Mesenchymal stem cell (in vitro differentiated cells and primary cell): ENCODE measurements around the gene ATP2B1.

ENCODE experiments used
- DNase-seq: peaks from one replicate; pipeline ENCODE4 v3.0.0-alpha.2; 2013
- H2AFZ ChIP-seq: one replicate; pipeline ENCODE4 v1.6.1; 2013; ENCODE audit warnings: low read depth, mild to moderate bottlenecking, control low read depth, inconsistent platforms, low read length, moderate library complexity
- H2AK5ac ChIP-seq: 2 replicates; pipeline ENCODE4 v1.6.1; 2013; ENCODE audit warnings: low read length, moderate library complexity, mild to moderate bottlenecking, inconsistent platforms; ENCODE audit not compliant: severe bottlenecking
- H2BK120ac ChIP-seq: one replicate; pipeline ENCODE4 v1.6.1; 2013; ENCODE audit warnings: low read depth, mild to moderate bottlenecking, inconsistent platforms, low read length, moderate library complexity
- H2BK12ac ChIP-seq, 2 experiments: one replicate each; pipeline ENCODE4 v1.6.1; 2013; ENCODE audit warnings: inconsistent platforms in 2 of 2, low read length in 2 of 2, mild to moderate bottlenecking in 2 of 2, moderate library complexity in 2 of 2, control low read depth in 1 of 2
- H2BK15ac ChIP-seq: one replicate; pipeline ENCODE4 v1.6.1; 2013; ENCODE audit warnings: mild to moderate bottlenecking, low read depth, inconsistent platforms; ENCODE audit not compliant: poor library complexity, severe bottlenecking
- H2BK5ac ChIP-seq: 2 replicates; pipeline ENCODE4 v1.6.1; 2013; ENCODE audit warnings: low read depth, mild to moderate bottlenecking, low read length, control low read depth, inconsistent platforms; ENCODE audit not compliant: poor library complexity, severe bottlenecking
- H3K14ac ChIP-seq, 2 experiments: one replicate each; pipeline ENCODE4 v1.6.1; 2013; ENCODE audit warnings: inconsistent platforms in 2 of 2, low read length in 2 of 2, control low read depth in 1 of 2, mild to moderate bottlenecking in 1 of 2, moderate library complexity in 1 of 2
- H3K18ac ChIP-seq, 2 experiments: one replicate each; pipeline ENCODE4 v1.6.1; 2013; ENCODE audit warnings: inconsistent platforms in 2 of 2, low read length in 2 of 2, control low read depth in 1 of 2, low read depth in 1 of 2, mild to moderate bottlenecking in 1 of 2
- H3K23ac ChIP-seq, 2 experiments: one replicate each; pipeline ENCODE4 v1.6.1; 2013; ENCODE audit warnings: inconsistent platforms in 2 of 2, low read length in 2 of 2, mild to moderate bottlenecking in 2 of 2, moderate library complexity in 2 of 2, control low read depth in 1 of 2
- H3K27ac ChIP-seq: 2 replicates; pipeline ENCODE4 v1.5.1; 2013; ENCODE audit warnings: mild to moderate bottlenecking, moderate library complexity, low read length, control low read depth, inconsistent platforms; ENCODE audit not compliant: poor library complexity, severe bottlenecking
- H3K27me3 ChIP-seq, 2 experiments: 2 replicates each; pipeline versions ENCODE4 v1.6.1 to v1.7.0; 2013; ENCODE audit warnings: low read length in 2 of 2, mild to moderate bottlenecking in 2 of 2, moderate library complexity in 2 of 2, control low read depth in 1 of 2, inconsistent platforms in 1 of 2; ENCODE audit not compliant: control insufficient read depth in 1 of 2, insufficient read depth in 1 of 2
- H3K36me3 ChIP-seq, 2 experiments: 2 replicates each; pipeline versions ENCODE4 v1.6.1 to v1.7.0; 2013; ENCODE audit warnings: low read length in 2 of 2, control low read depth in 1 of 2, inconsistent platforms in 1 of 2, low read depth in 1 of 2, mild to moderate bottlenecking in 1 of 2; ENCODE audit not compliant: insufficient read depth in 2 of 2, control insufficient read depth in 1 of 2
- H3K4ac ChIP-seq, 2 experiments: one replicate each; pipeline ENCODE4 v1.6.1; 2013; ENCODE audit warnings: inconsistent platforms in 2 of 2, low read length in 2 of 2, mild to moderate bottlenecking in 2 of 2, moderate library complexity in 2 of 2, control low read depth in 1 of 2, low read depth in 1 of 2
- H3K4me1 ChIP-seq: 2 replicates; pipeline ENCODE4 v1.6.1; 2013; ENCODE audit warnings: low read depth, low read length, control low read depth; ENCODE audit not compliant: control insufficient read depth, insufficient read depth
- H3K4me2 ChIP-seq: 2 replicates; pipeline ENCODE4 v1.6.1; 2013; ENCODE audit warnings: low read length, mild to moderate bottlenecking, inconsistent platforms; ENCODE audit not compliant: poor library complexity, severe bottlenecking
- H3K4me3 ChIP-seq, 2 experiments: 2 replicates each; pipeline versions ENCODE4 v1.5.1 to v1.7.0; 2013; ENCODE audit warnings: low read length in 2 of 2, mild to moderate bottlenecking in 2 of 2, control low read depth in 1 of 2, low read depth in 1 of 2; ENCODE audit not compliant: insufficient read depth in 1 of 2
- H3K79me1 ChIP-seq: replicated peaks from 2 replicates; pipeline ENCODE4 v1.6.1; 2013; ENCODE audit warnings: mild to moderate bottlenecking, control low read depth, low read length, inconsistent platforms; ENCODE audit not compliant: poor library complexity, severe bottlenecking
- H3K9ac ChIP-seq: 2 replicates; pipeline ENCODE4 v1.7.0; 2013; ENCODE audit warnings: mild to moderate bottlenecking, low read length, moderate library complexity
- H3K9me3 ChIP-seq: 2 replicates; pipeline ENCODE4 v1.7.0; 2013; ENCODE audit warnings: mild to moderate bottlenecking, low read length; ENCODE audit not compliant: control insufficient read depth
- H4K8ac ChIP-seq: one replicate; pipeline ENCODE4 v1.6.1; 2013; ENCODE audit warnings: inconsistent platforms, mild to moderate bottlenecking, low read length, moderate library complexity
- H4K91ac ChIP-seq: one replicate; pipeline ENCODE4 v1.6.1; 2013; ENCODE audit warnings: mild to moderate bottlenecking, low read length, inconsistent platforms
- WGBS: methylation state at CpG from one replicate; pipeline ENCODE4 v1.1.7; 2013; ENCODE audit warnings: mixed read lengths; 5-methylcytosine and 5-hydroxymethylcytosine counted together

ATP2B1 gene

GRCh38 chr12:89697296-89697695 is 11.3 kb downstream of the ATP2B1 start:
- Histone ChIP-seq H3K4ac (no peak overlapping the region), H2AK5ac (no peak overlapping the region), H2BK5ac (no peak overlapping the region), H3K9ac (no peak overlapping the region), H3K4me1 (peaks cover 6% of the 10 kb centered on the region), H3K79me1 (peaks cover 13% of the 10 kb centered on the region), H3K27me3 (no peaks in the 10 kb centered on the region), H3K9me3 (no peaks in the 10 kb centered on the region), H4K91ac (no peak overlapping the region), H2BK15ac (no peak overlapping the region), H4K8ac (no peak overlapping the region), H3K18ac (no peak overlapping the region), H2AFZ (no peak overlapping the region), H3K4me2 (no peak overlapping the region), H2BK120ac (no peak overlapping the region), H3K23ac (no peak overlapping the region), H3K27ac (no peak overlapping the region), H3K14ac (no peak overlapping the region), H2BK12ac (no peak overlapping the region), H3K36me3 (peaks cover 0 to 4% of the 10 kb centered on the region in 2 experiments), H3K4me3 (no peak overlapping the region)
- DNase-seq, result no peak

GRCh38 chr12:89695830-89696229 is 12.8 kb downstream of the ATP2B1 start:
- Histone ChIP-seq H4K91ac (no peak overlapping the region), H3K79me1 (peaks cover 15% of the 10 kb centered on the region), H3K27ac (no peak overlapping the region), H2BK15ac (no peak overlapping the region), H3K4me1 (peaks cover 6% of the 10 kb centered on the region), H3K9me3 (no peaks in the 10 kb centered on the region), H2BK120ac (no peak overlapping the region), H3K36me3 (peaks cover 0 to 4% of the 10 kb centered on the region in 2 experiments), H2AFZ (no peak overlapping the region), H3K27me3 (no peaks in the 10 kb centered on the region), H3K4me3 (no peak overlapping the region), H3K18ac (no peak overlapping the region), H3K23ac (no peak overlapping the region), H3K4ac (no peak overlapping the region), H2BK12ac (no peak overlapping the region), H4K8ac (no peak overlapping the region), H3K9ac (peak overlapping the region; percentile 2), H2BK5ac (no peak overlapping the region), H3K4me2 (no peak overlapping the region), H3K14ac (no peak overlapping the region), H2AK5ac (no peak overlapping the region)
- no CpG with 5 or more reads among the region's 1 CpG for WGBS
- DNase-seq, result no peak

GRCh38 chr12:89695100-89695499 is 13.5 kb downstream of the ATP2B1 start:
- Histone ChIP-seq H3K9me3 (no peaks in the 10 kb centered on the region), H3K23ac (no peak overlapping the region)
- WGBS, result 89% methylated on average over 1 of the region's 2 CpGs

GRCh38 chr12:89694542-89694941 is 14.1 kb downstream of the ATP2B1 start:
- Histone ChIP-seq H3K4me1 (peaks cover 3% of the 10 kb centered on the region), H2BK5ac (no peak overlapping the region), H3K4me2 (peak overlapping the region; percentile 34), H3K36me3 (peaks cover 0 to 4% of the 10 kb centered on the region in 2 experiments), H3K4ac (no peak overlapping the region), H3K9me3 (no peaks in the 10 kb centered on the region), H2BK15ac (no peak overlapping the region), H2AFZ (no peak overlapping the region), H3K4me3 (no peak overlapping the region), H3K14ac (no peak overlapping the region), H4K91ac (no peak overlapping the region), H2BK12ac (no peak overlapping the region), H4K8ac (no peak overlapping the region), H3K79me1 (peaks cover 15% of the 10 kb centered on the region), H2AK5ac (peak overlapping the region; percentile 77), H3K18ac (no peak overlapping the region), H3K27me3 (no peaks in the 10 kb centered on the region), H3K9ac (no peak overlapping the region), H2BK120ac (no peak overlapping the region), H3K23ac (no peak overlapping the region), H3K27ac (no peak overlapping the region)
- WGBS, result 98% methylated on average over 5 of the region's 5 CpGs
- no peak for DNase-seq

More at GRCh38 chr12:89695100-89695499, 13.5 kb downstream of the ATP2B1 start:
- no peak overlapping the region for H3K14ac ChIP-seq
- H2BK5ac ChIP-seq, result no peak overlapping the region
- no peak overlapping the region for H3K4me3 ChIP-seq
- H4K8ac ChIP-seq, result no peak overlapping the region
- H3K4me1 ChIP-seq, result peaks cover 6% of the 10 kb centered on the region
- no peak overlapping the region for H3K4ac ChIP-seq
- peaks cover 0 to 4% of the 10 kb centered on the region in 2 experiments for H3K36me3 ChIP-seq
- H2BK120ac ChIP-seq, result no peak overlapping the region
- no peaks in the 10 kb centered on the region for H3K27me3 ChIP-seq
- no peak overlapping the region for H2BK12ac ChIP-seq
- peak overlapping the region; percentile 2 for H3K9ac ChIP-seq
- no peak overlapping the region for H3K4me2 ChIP-seq
- H2BK15ac ChIP-seq, result no peak overlapping the region
- peak; percentile 62 for DNase-seq
- H3K27ac ChIP-seq, result no peak overlapping the region
- no peak overlapping the region for H3K18ac ChIP-seq
- no peak overlapping the region for H2AFZ ChIP-seq
- peaks cover 15% of the 10 kb centered on the region for H3K79me1 ChIP-seq
- H2AK5ac ChIP-seq, result no peak overlapping the region
- H4K91ac ChIP-seq, result no peak overlapping the region
